B cell (primary cell): Measurements from ENCODE around the gene WNT9B.

Source experiments
- CTCF ChIP-seq: fragments of 200-600 bp; IDR thresholded peaks from one replicate; pipeline ENCODE4 v1.8.0; 2022; ENCODE audit warnings: antibody characterized with exemption, mild to moderate bottlenecking
- EZH2 ChIP-seq: IDR thresholded peaks from 2 replicates; pipeline ENCODE4 v1.6.1; 2012; ENCODE audit warnings: borderline replicate concordance, low read depth, mild to moderate bottlenecking, moderate library complexity, low read length; ENCODE audit not compliant: insufficient read depth, poor library complexity, severe bottlenecking

GRCh38 chr17:46917041-46917440 lies 65.7 kb downstream of the WNT9B start:
- TF ChIP-seq CTCF (no peak), EZH2 (no peak)
